Neuronal stem cell (in vitro differentiated cells): ENCODE measurements around the gene MYO5C.

Source experiments
- DNase-seq: peaks from one replicate; pipeline ENCODE4 v3.0.0-alpha.2; 2013; ENCODE audit warnings: low spot score
- H2AFZ ChIP-seq: one replicate; pipeline ENCODE4 v1.6.1; 2013; ENCODE audit warnings: mild to moderate bottlenecking, low read length, inconsistent platforms
- H2AK5ac ChIP-seq: 2 replicates; pipeline ENCODE4 v1.6.1; 2013; ENCODE audit warnings: low read depth, mild to moderate bottlenecking, inconsistent platforms, low read length, moderate library complexity, mixed read lengths
- H2BK120ac ChIP-seq: 2 replicates; pipeline ENCODE4 v1.6.1; 2013; ENCODE audit warnings: low read depth, mild to moderate bottlenecking, inconsistent platforms, low read length, moderate library complexity, mixed read lengths
- H2BK12ac ChIP-seq: one replicate; pipeline ENCODE4 v1.6.1; 2013; ENCODE audit warnings: low read length, inconsistent platforms
- H2BK15ac ChIP-seq: 2 replicates; pipeline ENCODE4 v1.6.1; 2013; ENCODE audit warnings: mild to moderate bottlenecking, low read length, inconsistent platforms, mixed read lengths
- H2BK5ac ChIP-seq: one replicate; pipeline ENCODE4 v1.6.1; 2013; ENCODE audit warnings: inconsistent platforms, mild to moderate bottlenecking, low read length, moderate library complexity
- H3K14ac ChIP-seq: one replicate; pipeline ENCODE4 v1.6.1; 2013; ENCODE audit warnings: low read length, inconsistent platforms
- H3K18ac ChIP-seq: 2 replicates; pipeline ENCODE4 v1.6.1; 2013; ENCODE audit warnings: low read length, inconsistent platforms
- H3K23ac ChIP-seq: 2 replicates; pipeline ENCODE4 v1.6.1; 2013; ENCODE audit warnings: low read depth, mild to moderate bottlenecking, mixed read lengths, low read length, inconsistent platforms; ENCODE audit not compliant: poor library complexity
- H3K27ac ChIP-seq: replicated peaks from 3 replicates; pipeline ENCODE4 v1.5.1; 2013; ENCODE audit warnings: low read length, inconsistent platforms
- H3K27me3 ChIP-seq, 3 experiments: 2 replicates each; pipeline ENCODE4 v1.6.1; 2013; ENCODE audit warnings: low read length in 3 of 3, mild to moderate bottlenecking in 2 of 3, inconsistent platforms in 1 of 3, low read depth in 1 of 3, mixed read lengths in 1 of 3, moderate library complexity in 1 of 3; ENCODE audit not compliant: control insufficient read depth in 3 of 3, insufficient read depth in 3 of 3
- H3K36me3 ChIP-seq, 2 donors: replicated peaks in 1 of 2; 2 replicates each; pipeline ENCODE4 v1.6.1; 2013; ENCODE audit warnings: low read length in 2 of 2; ENCODE audit not compliant: control insufficient read depth in 2 of 2, insufficient read depth in 2 of 2
- H3K4ac ChIP-seq: 2 replicates; pipeline ENCODE4 v1.6.1; 2013; ENCODE audit warnings: inconsistent platforms, mild to moderate bottlenecking, low read length, moderate library complexity
- H3K4me1 ChIP-seq, 2 donors: 1 replicate in 1 of 2; 2 replicates in 1 of 2; pipeline ENCODE4 v1.6.1; 2013; ENCODE audit warnings: low read length in 2 of 2, low read depth in 1 of 2; ENCODE audit not compliant: control insufficient read depth in 2 of 2, insufficient read depth in 1 of 2
- H3K4me2 ChIP-seq: one replicate; pipeline ENCODE4 v1.6.1; 2013; ENCODE audit warnings: mild to moderate bottlenecking, low read length, inconsistent platforms; ENCODE audit not compliant: insufficient read depth, poor library complexity, severe bottlenecking
- H3K4me3 ChIP-seq, 2 donors: 2 replicates each; pipeline ENCODE4 v1.5.1; 2013; ENCODE audit warnings: low read length in 2 of 2, mild to moderate bottlenecking in 2 of 2, inconsistent platforms in 1 of 2, moderate library complexity in 1 of 2
- H3K79me1 ChIP-seq: one replicate; pipeline ENCODE4 v1.6.1; 2013; ENCODE audit warnings: low read depth, mild to moderate bottlenecking, inconsistent platforms, low read length, moderate library complexity
- H3K9ac ChIP-seq: one replicate; pipeline ENCODE4 v1.6.1; 2013; ENCODE audit warnings: mild to moderate bottlenecking, low read depth, low read length, inconsistent platforms; ENCODE audit not compliant: poor library complexity
- H3K9me3 ChIP-seq, 2 donors: replicated peaks in 1 of 2; 2 replicates each; pipeline versions ENCODE3 to v1.6.1; 2013; ENCODE audit warnings: low read length in 2 of 2, mild to moderate bottlenecking in 2 of 2, inconsistent platforms in 1 of 2, low read depth in 1 of 2, mixed read lengths in 1 of 2, moderate library complexity in 1 of 2; ENCODE audit not compliant: control insufficient read depth in 2 of 2, insufficient read depth in 1 of 2
- H4K8ac ChIP-seq: one replicate; pipeline ENCODE4 v1.6.1; 2013; ENCODE audit warnings: low read depth, mild to moderate bottlenecking, inconsistent platforms, low read length, moderate library complexity
- H4K91ac ChIP-seq: one replicate; pipeline ENCODE4 v1.6.1; 2013; ENCODE audit warnings: low read length, low read depth, mild to moderate bottlenecking, inconsistent platforms; ENCODE audit not compliant: poor library complexity
- WGBS, 2 donors: extraction: QIAGEN DNeasy Blood & Tissue Kit; methylation state at CpG; one replicate each; pipeline ENCODE4 v1.1.7; 2013; ENCODE audit warnings: missing lambda C conversion rate in 2 of 2, mixed read lengths in 1 of 2; ENCODE audit not compliant: insufficient read length in 2 of 2, insufficient replicate concordance in 1 of 2; ENCODE audit errors: extremely low coverage in 2 of 2; 5-methylcytosine and 5-hydroxymethylcytosine counted together

The MYO5C gene

DNA sequence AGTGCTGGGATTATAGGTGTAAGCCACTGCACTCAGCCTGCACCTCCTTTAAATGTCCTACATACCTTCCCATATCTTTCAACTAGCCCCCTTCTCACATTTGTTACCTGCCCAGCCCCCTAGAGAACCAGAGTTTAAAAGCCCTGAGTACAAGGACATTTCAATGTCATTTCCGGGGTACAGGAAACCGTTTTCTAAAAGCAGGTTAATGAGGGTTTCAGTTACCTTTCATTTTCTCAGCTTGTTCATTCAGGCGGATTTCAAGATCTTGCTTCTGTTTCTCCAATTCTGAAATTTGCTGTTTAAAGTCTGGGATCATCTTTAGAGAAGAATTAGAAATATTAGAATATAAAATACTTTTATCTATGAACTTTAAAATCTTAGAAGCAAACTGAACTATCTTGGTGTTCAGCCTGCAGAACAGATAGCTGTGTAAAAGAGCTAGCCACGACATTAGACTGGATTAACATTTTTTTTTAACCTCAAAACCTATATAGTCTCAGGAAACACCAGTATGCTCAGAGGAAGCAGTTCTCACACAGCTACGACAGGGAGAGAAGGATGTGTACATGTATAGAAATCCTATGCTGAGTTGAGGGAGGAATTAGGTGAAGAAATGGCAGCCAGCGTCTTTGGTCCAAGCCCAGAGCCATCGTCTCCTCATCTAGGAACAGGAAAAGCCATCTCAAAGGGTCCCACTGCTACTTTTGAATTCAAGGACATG, 74.5 kb downstream of the MYO5C start:
- H2BK5ac ChIP-seq: no peak overlapping the region
- H3K9ac ChIP-seq: no peak overlapping the region
- H2AK5ac ChIP-seq: no peak overlapping the region
- H3K27ac ChIP-seq: no peak overlapping the region
- H3K4me2 ChIP-seq: no peak overlapping the region
- no peak overlapping the region for H2BK120ac ChIP-seq
- H3K9me3 ChIP-seq: no peaks in the 10 kb centered on the region
- no peak overlapping the region for H2AFZ ChIP-seq
- no peak overlapping the region for H3K4ac ChIP-seq
- no peak overlapping the region for H3K4me3 ChIP-seq
- no peak overlapping the region for H4K8ac ChIP-seq
- no peaks in the 10 kb centered on the region for H3K79me1 ChIP-seq
- H3K23ac ChIP-seq: no peak overlapping the region
- no peak for DNase-seq
- no peak overlapping the region for H3K14ac ChIP-seq
- no peaks in the 10 kb centered on the region for H3K4me1 ChIP-seq
- no CpG with 5 or more reads among the region's 7 CpGs for WGBS, 2 donors
- no peak overlapping the region for H2BK15ac ChIP-seq
- peaks cover 16 to 57% of the 10 kb centered on the region in 2 donors for H3K36me3 ChIP-seq
- no peak overlapping the region for H2BK12ac ChIP-seq
- no peak overlapping the region for H3K18ac ChIP-seq
- H4K91ac ChIP-seq: no peak overlapping the region
- no peaks in the 10 kb centered on the region for H3K27me3 ChIP-seq

DNA sequence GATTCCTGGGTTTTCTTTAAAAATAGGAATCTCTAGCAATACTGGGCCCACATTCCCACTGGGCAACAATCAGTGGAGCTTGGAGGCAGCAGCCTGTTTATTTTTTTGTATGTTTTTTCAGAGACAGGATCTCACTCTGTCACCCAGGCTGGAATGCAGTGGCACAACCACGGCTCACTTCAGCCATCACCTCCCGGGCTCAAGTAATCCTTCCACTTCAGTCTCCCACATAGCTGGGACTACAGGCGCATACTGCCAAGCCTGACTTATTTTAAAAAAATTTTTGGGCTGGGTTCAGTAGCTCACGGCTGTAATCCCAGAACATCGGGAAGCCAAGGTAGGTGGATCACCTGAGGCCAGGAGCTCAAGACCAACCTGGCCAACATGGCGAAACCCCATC, 75.4 kb downstream of the MYO5C start:
- no peak overlapping the region for H2BK5ac ChIP-seq
- no peak overlapping the region for H3K18ac ChIP-seq
- H3K79me1 ChIP-seq: no peaks in the 10 kb centered on the region
- H2BK120ac ChIP-seq: no peak overlapping the region
- H3K4me3 ChIP-seq: no peak overlapping the region
- H3K36me3 ChIP-seq: peaks cover 16 to 54% of the 10 kb centered on the region in 2 donors
- H3K4me1 ChIP-seq: peaks cover 0 to 2% of the 10 kb centered on the region in 2 donors
- H3K14ac ChIP-seq: no peak overlapping the region
- H3K9me3 ChIP-seq: no peaks in the 10 kb centered on the region
- H3K23ac ChIP-seq: no peak overlapping the region
- no peaks in the 10 kb centered on the region for H3K27me3 ChIP-seq
- WGBS, 2 donors: no CpG with 5 or more reads among the region's 6 CpGs
- no peak overlapping the region for H2AK5ac ChIP-seq
- H4K91ac ChIP-seq: no peak overlapping the region
- H3K9ac ChIP-seq: no peak overlapping the region
- no peak overlapping the region for H2BK12ac ChIP-seq
- H2AFZ ChIP-seq: no peak overlapping the region
- H3K4me2 ChIP-seq: no peak overlapping the region
- DNase-seq: no peak
- no peak overlapping the region for H3K27ac ChIP-seq
- no peak overlapping the region for H2BK15ac ChIP-seq
- no peak overlapping the region for H3K4ac ChIP-seq
- no peak overlapping the region for H4K8ac ChIP-seq

DNA sequence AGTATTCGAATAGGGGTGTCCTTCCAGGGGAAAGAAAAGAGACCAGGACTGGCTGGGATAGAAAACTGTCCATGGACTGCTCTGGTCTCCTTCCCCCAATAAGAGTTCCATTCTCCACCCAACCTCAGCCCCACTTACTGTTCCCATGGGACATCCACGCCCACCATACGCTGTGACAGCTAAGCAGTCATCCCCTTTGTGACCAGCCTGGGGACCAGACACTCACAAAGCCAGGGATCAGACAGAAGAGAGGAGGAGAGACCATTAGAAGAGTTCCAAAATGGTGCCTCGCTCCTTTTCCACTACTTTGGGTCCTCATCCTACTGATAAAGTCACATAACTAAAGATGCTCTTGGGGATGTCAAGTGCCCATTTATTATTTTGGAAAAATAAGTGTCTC, 76.8 kb downstream of the MYO5C start:
- no peaks in the 10 kb centered on the region for H3K79me1 ChIP-seq
- no peak overlapping the region for H2BK15ac ChIP-seq
- no peak overlapping the region for H2BK12ac ChIP-seq
- H3K4ac ChIP-seq: no peak overlapping the region
- H3K4me2 ChIP-seq: no peak overlapping the region
- no CpG with 5 or more reads among the region's 4 CpGs for WGBS, 2 donors
- no peak overlapping the region for H3K18ac ChIP-seq
- H3K27me3 ChIP-seq: no peaks in the 10 kb centered on the region
- H2BK5ac ChIP-seq: no peak overlapping the region
- no peak overlapping the region for H4K91ac ChIP-seq
- no peak overlapping the region for H3K9ac ChIP-seq
- no peak overlapping the region for H2BK120ac ChIP-seq
- no peak overlapping the region for H3K23ac ChIP-seq
- H3K14ac ChIP-seq: no peak overlapping the region
- peaks cover 0 to 5% of the 10 kb centered on the region in 2 donors for H3K4me1 ChIP-seq
- no peak overlapping the region for H2AFZ ChIP-seq
- no peak overlapping the region for H4K8ac ChIP-seq
- H3K4me3 ChIP-seq: no peak overlapping the region
- H2AK5ac ChIP-seq: no peak overlapping the region
- no peak overlapping the region for H3K27ac ChIP-seq
- H3K9me3 ChIP-seq: no peaks in the 10 kb centered on the region
- peaks cover 14 to 47% of the 10 kb centered on the region in 2 donors for H3K36me3 ChIP-seq
- DNase-seq: no peak

DNA sequence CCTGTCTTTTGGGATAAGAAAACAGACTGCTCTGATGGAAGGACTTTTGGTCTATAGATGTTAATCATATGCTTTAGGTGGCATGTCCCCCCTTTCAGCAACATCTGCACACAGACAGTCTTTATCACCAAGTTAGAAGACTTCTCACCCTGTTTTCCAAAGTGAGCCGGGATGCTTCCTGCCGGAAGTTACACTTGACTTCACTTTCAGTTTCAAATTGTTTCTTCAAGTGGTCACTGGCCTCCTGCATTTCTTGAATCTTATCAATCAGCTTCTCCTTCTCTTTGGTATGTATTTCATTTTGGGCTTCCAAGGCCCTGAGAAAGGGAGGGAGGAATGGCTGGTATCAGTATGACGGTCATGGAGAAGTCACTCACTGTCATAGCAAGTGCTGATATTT, 77.2 kb downstream of the MYO5C start:
- no peak overlapping the region for H3K4me2 ChIP-seq
- H2BK5ac ChIP-seq: no peak overlapping the region
- H3K36me3 ChIP-seq: peaks cover 18 to 48% of the 10 kb centered on the region in 2 donors
- H3K9ac ChIP-seq: no peak overlapping the region
- H2AK5ac ChIP-seq: no peak overlapping the region
- no peak overlapping the region for H3K4me3 ChIP-seq
- DNase-seq: no peak
- H4K8ac ChIP-seq: no peak overlapping the region
- no peak overlapping the region for H2BK12ac ChIP-seq
- H2BK15ac ChIP-seq: no peak overlapping the region
- WGBS, 2 donors: no CpG with 5 or more reads among the region's 3 CpGs
- no peaks in the 10 kb centered on the region for H3K79me1 ChIP-seq
- H2AFZ ChIP-seq: no peak overlapping the region
- H3K27ac ChIP-seq: no peak overlapping the region
- H3K27me3 ChIP-seq: no peaks in the 10 kb centered on the region
- H3K4ac ChIP-seq: no peak overlapping the region
- no peak overlapping the region for H4K91ac ChIP-seq
- H3K23ac ChIP-seq: no peak overlapping the region
- peaks cover 0 to 5% of the 10 kb centered on the region in 2 donors for H3K4me1 ChIP-seq
- H3K14ac ChIP-seq: no peak overlapping the region
- H3K18ac ChIP-seq: no peak overlapping the region
- H2BK120ac ChIP-seq: no peak overlapping the region
- H3K9me3 ChIP-seq: no peaks in the 10 kb centered on the region
